GM20000 (cell line): ENCODE measurements around the gene SVEP1.

ENCODE experiments used
- DNase-seq: peaks from one replicate; pipeline ENCODE4 v3.0.0; 2012; ENCODE audit warnings: low spot score
- TF ChIP-seq, protein P1 (sequence below): IDR thresholded peaks from 2 replicates; pipeline ENCODE4 v1.5.1; 2012; ENCODE audit warnings: mild to moderate bottlenecking, control low read depth; ENCODE audit errors: extremely low read depth, missing control alignments

SVEP1 gene

DNA sequence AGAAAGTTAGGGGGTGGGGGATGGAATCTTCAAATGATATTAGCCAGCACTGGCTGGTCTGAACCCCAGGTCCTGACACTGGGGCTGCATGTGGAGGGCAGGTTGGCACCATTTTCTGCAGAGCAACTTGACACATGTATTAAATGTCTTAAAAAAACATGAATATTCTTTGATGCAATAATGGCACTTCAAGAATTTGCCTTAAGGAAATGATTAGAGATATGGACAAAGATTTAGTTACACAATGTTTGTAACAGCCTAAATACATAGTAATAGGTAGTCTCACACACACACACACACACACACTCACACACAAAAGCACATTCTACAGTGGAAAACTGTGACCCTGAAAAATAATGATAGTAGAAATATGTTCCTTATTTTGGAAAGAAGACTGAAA lies 3.6 kb downstream of the SVEP1 start:
- TF ChIP-seq, protein P1, sequence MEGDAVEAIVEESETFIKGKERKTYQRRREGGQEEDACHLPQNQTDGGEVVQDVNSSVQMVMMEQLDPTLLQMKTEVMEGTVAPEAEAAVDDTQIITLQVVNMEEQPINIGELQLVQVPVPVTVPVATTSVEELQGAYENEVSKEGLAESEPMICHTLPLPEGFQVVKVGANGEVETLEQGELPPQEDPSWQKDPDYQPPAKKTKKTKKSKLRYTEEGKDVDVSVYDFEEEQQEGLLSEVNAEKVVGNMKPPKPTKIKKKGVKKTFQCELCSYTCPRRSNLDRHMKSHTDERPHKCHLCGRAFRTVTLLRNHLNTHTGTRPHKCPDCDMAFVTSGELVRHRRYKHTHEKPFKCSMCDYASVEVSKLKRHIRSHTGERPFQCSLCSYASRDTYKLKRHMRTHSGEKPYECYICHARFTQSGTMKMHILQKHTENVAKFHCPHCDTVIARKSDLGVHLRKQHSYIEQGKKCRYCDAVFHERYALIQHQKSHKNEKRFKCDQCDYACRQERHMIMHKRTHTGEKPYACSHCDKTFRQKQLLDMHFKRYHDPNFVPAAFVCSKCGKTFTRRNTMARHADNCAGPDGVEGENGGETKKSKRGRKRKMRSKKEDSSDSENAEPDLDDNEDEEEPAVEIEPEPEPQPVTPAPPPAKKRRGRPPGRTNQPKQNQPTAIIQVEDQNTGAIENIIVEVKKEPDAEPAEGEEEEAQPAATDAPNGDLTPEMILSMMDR = no peak
- no peak for DNase-seq

DNA sequence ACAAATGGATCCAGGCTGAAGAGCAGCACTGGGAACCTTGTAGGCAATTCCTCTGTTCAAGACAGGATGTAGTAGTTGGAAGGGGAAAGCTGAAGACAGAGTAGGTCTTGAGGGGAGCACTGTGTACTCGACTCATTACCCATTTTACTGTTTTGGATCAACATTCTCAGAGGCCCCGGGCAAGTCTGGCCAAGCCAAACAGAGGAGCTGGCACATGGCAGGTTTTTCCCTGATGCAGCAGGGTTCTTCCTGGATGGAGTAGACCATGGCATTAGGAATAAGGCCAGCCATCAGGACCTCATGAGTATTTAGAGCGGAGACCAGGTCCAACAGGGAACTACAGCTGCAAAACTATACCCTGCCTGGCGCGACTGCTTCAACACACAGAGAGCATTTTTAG lies 4.4 kb downstream of the SVEP1 start:
- TF ChIP-seq, protein P1 = no peak

DNA sequence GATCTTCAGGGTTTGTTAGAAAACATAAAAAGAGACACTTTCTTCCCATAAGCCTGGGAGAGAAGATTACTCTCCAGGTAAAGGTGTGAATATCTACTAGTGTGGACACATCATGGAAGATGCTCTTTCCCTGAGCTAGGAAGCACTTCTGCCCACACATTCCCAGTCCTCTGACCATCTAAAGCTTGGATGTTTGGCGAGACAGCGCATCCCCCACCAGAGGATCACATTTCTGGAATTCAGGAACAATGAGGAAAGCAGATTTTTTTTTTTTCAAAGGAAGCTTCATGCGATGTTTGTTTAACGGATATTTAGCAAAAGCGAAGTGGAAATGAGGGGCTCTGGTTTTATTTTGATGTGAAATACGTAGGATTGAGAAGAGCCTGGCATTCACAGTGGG lies 6.2 kb downstream of the SVEP1 start:
- no peak for DNase-seq
- TF ChIP-seq, protein P1 = no peak

More for the DNA sequence above, 4.4 kb downstream of the SVEP1 start:
- DNase-seq = no peak

DNA sequence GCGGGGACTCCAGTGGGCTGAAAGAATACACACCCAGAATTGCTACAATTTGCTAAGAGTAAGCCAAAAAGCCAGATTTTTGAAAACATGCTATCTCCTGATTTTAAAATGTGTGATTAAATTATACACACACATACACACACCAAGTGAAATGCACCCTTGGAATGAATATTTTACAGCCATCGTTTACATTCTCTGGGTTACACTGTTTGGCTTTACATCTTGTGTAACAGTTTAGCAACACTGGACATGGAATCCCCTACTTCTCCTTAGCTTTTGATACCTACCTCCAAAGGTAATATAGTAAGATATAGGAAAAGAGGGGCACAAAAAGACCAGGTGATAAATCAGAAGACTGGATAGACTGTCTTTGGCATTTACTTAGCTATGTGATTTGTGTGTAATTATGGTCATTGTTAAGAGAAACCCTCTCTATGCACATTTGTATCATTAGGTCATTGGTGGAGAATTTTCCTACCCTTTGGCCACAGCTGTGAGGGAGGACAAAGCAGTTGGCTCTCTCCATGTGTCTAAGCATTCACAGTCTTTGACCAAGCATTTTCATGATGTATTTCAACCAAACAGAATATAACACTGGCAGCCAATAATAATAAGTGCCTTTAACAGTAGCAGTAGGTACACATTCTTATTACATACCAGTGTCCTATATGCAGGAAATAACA lies 7.6 kb downstream of the SVEP1 start:
- TF ChIP-seq, protein P1 = no peak
- DNase-seq = no peak

DNA sequence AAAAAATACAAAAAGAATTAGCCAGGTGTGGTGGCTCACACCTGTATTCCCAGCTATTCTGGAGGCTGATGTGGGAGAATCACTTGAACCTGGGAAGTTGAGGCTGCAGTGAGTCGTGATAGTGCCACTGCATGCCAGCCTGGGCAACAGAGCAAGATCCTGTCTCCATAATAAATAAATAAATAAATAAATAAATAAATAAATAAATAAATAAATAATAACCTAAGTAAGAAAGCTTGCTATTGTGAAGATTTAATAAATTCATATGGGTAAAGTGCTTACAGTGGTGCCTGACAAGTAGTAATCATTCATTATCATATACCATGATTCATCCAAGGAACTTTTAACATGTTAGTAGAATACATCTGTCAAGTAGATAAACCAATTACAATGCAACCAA lies 13.4 kb downstream of the SVEP1 start:
- TF ChIP-seq, protein P1 = no peak
- DNase-seq = no peak

DNA sequence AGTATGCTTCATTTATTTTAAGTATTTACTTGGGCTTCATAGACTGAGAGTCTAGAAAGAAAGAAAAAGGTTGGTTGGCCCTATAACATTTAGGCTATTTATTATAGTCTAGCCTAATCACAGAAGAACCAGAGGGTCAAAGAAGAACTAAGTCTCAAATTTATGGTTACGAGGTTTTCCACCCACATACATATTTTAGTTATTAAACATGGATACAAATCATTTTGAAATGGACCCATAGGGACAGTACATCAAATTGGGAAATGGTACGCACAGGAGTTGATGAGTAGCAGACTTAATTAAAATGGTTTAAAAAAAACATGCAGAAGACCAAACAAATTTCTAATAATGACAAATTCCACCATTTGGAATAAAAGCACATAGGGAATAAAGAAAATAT lies 17.7 kb downstream of the SVEP1 start:
- no peak for DNase-seq
- TF ChIP-seq, protein P1 = no peak

DNA sequence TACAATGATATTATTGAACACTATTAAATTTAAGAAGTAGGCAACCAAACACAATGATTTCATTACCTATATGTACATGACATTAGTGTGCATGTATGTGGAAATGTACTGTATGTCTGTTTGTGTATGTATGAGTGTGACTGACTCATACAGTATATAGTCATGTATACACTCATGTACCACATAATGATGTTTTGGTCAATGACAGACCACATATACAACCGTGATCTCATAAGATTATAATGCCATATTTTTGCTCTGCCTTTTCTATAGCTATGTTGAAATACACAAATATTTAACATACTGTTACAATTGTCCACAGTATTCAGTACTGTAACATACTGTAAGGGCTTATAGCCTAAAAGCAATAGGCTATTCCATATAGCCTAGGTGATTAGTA lies 19.7 kb downstream of the SVEP1 start:
- DNase-seq = no peak
- TF ChIP-seq, protein P1 = no peak
